ENCODE measurements around the gene CIAO3.
A peak's percentile ranks its signal among the peaks of the same experiment; 100 is the strongest.

CIAO3 gene

DNA sequence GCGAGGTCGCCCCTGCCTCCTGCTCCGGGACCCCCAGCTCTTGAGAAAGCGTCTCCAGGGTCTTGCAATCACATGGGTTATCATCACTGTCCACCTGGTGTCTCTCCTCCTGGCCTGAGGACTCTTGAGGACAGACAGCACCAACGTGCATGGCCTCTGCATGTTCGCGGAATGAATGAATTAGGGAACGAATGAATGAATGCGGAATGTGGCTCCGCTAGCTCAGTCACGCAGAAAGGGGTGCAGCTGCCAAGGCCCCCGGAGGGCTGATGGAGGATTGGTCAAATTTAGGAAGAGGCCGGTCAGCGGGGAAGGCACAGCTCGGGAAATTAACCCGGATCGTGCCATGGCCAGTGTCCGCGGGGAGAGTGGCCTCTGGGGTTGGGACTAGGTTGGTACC, 38.5 kb downstream of the CIAO3 start:
- ChIA-PET POLR2A (interaction anchor here (1.1 to 3.8 kb wide), 3 partner anchors 12 to 83 kb away, joined by 3 to 16 read pairs (median 7); partner anchors contain the start of genes ANTKMT and WDR24), CTCF (no interaction called here)
- no peak for DNase-seq (ENCODE audit: extremely low spot score)
- no peak for TF ChIP-seq SUZ12 (IDR thresholded peaks at IDR 0.05)
- TF ChIP-seq FOXK2 (IDR thresholded peaks at IDR 0.05) = no peak
- no peak for TF ChIP-seq ARNT (IDR thresholded peaks at IDR 0.05)
- no peak for TF ChIP-seq SP1 (IDR thresholded peaks at IDR 0.05)
- TF ChIP-seq TARDBP (IDR thresholded peaks at IDR 0.05) = no peak
- no peak for TF ChIP-seq ZNF384 (IDR thresholded peaks at IDR 0.05)
- no peak for TF ChIP-seq FOXA1 (IDR thresholded peaks at IDR 0.05)
- TF ChIP-seq L3MBTL2 (conservative IDR thresholded peaks at IDR 0.05) = no peak
- TF ChIP-seq HDGF (IDR thresholded peaks at IDR 0.05; ENCODE audit: borderline replicate concordance) = no peak
- TF ChIP-seq BHLHE40 (IDR thresholded peaks at IDR 0.05; ENCODE audit: borderline replicate concordance) = no peak
- no peak for TF ChIP-seq ELF4 (IDR thresholded peaks at IDR 0.05)
- TF ChIP-seq LEF1 (IDR thresholded peaks at IDR 0.05; ENCODE audit: borderline replicate concordance) = no peak
- no peak for TF ChIP-seq CTBP1 (IDR thresholded peaks at IDR 0.05; ENCODE audit: borderline replicate concordance)

GRCh38 chr16:700684-701584, 39.9 kb downstream of the CIAO3 start:
- DNase-seq (ENCODE audit: extremely low spot score) = peak; percentile 62
- TF ChIP-seq FOXK2 (IDR thresholded peaks at IDR 0.05) (no peak), HDGF (IDR thresholded peaks at IDR 0.05; ENCODE audit: borderline replicate concordance) (no peak), SP1 (IDR thresholded peaks at IDR 0.05) (no peak), FOXA1 (IDR thresholded peaks at IDR 0.05) (no peak), CTBP1 (IDR thresholded peaks at IDR 0.05; ENCODE audit: borderline replicate concordance) (no peak), PKNOX1 (IDR thresholded peaks at IDR 0.05) (no peak), L3MBTL2 (conservative IDR thresholded peaks at IDR 0.05) (no peak), TARDBP (IDR thresholded peaks at IDR 0.05) (no peak), SUZ12 (IDR thresholded peaks at IDR 0.05) (no peak), BHLHE40 (IDR thresholded peaks at IDR 0.05; ENCODE audit: borderline replicate concordance) (no peak), FOXM1 (IDR thresholded peaks at IDR 0.05; ENCODE audit: borderline replicate concordance) (no peak), NFRKB (IDR thresholded peaks at IDR 0.05) (no peak), ZNF384 (IDR thresholded peaks at IDR 0.05) (no peak), ELF4 (IDR thresholded peaks at IDR 0.05) (no peak), LEF1 (IDR thresholded peaks at IDR 0.05; ENCODE audit: borderline replicate concordance) (no peak), ARNT (IDR thresholded peaks at IDR 0.05) (no peak)
- POLR2A ChIA-PET = interaction anchor here (3.8 kb wide), 1 partner anchor 11 kb away, joined by 16 read pairs; the partner anchor contains the start of gene WDR24
- CTCF ChIA-PET = interaction anchor here (1.1 kb wide), 1 partner anchor 11 kb away, joined by 3 read pairs; no protein-coding TSS in a partner anchor

- POLR2A ChIA-PET = interaction anchor here (1.6 kb wide), 1 partner anchor 9 kb away, joined by 8 read pairs; the partner anchor contains the start of gene WDR24
- TF ChIP-seq ARNT (IDR thresholded peaks at IDR 0.05) = no peak
- TF ChIP-seq ZNF384 (IDR thresholded peaks at IDR 0.05) = no peak
- TF ChIP-seq TARDBP (IDR thresholded peaks at IDR 0.05) = no peak
- TF ChIP-seq CTBP1 (IDR thresholded peaks at IDR 0.05; ENCODE audit: borderline replicate concordance) = no peak
- no peak for TF ChIP-seq HDGF (IDR thresholded peaks at IDR 0.05; ENCODE audit: borderline replicate concordance)
- no peak for TF ChIP-seq PKNOX1 (IDR thresholded peaks at IDR 0.05)
- no peak for TF ChIP-seq BHLHE40 (IDR thresholded peaks at IDR 0.05; ENCODE audit: borderline replicate concordance)
- TF ChIP-seq FOXK2 (IDR thresholded peaks at IDR 0.05) = no peak
- TF ChIP-seq FOXM1 (IDR thresholded peaks at IDR 0.05; ENCODE audit: borderline replicate concordance) = no peak
- TF ChIP-seq SUZ12 (IDR thresholded peaks at IDR 0.05) = no peak
- no peak for TF ChIP-seq FOXA1 (IDR thresholded peaks at IDR 0.05)
- TF ChIP-seq L3MBTL2 (conservative IDR thresholded peaks at IDR 0.05) = no peak
- TF ChIP-seq SP1 (IDR thresholded peaks at IDR 0.05) = no peak
- no peak for TF ChIP-seq ELF4 (IDR thresholded peaks at IDR 0.05)
- no peak for TF ChIP-seq NFRKB (IDR thresholded peaks at IDR 0.05)
- TF ChIP-seq LEF1 (IDR thresholded peaks at IDR 0.05; ENCODE audit: borderline replicate concordance) = no peak
- CTCF ChIA-PET = no interaction called here
- DNase-seq (ENCODE audit: extremely low spot score) = no peak
Measured at GRCh38 chr16:698911-699671, 41.7 kb downstream of the CIAO3 start.

GRCh38 chr16:695355-696089, 45.3 kb downstream of the CIAO3 start:
- TF ChIP-seq FOXK2 (IDR thresholded peaks at IDR 0.05) (no peak), ARNT (IDR thresholded peaks at IDR 0.05) (no peak), FOXA1 (IDR thresholded peaks at IDR 0.05) (no peak), PKNOX1 (IDR thresholded peaks at IDR 0.05) (no peak), ELF4 (IDR thresholded peaks at IDR 0.05) (no peak), SUZ12 (IDR thresholded peaks at IDR 0.05) (no peak), ZNF384 (IDR thresholded peaks at IDR 0.05) (no peak), CTBP1 (IDR thresholded peaks at IDR 0.05; ENCODE audit: borderline replicate concordance) (no peak), FOXM1 (IDR thresholded peaks at IDR 0.05; ENCODE audit: borderline replicate concordance) (no peak)
- ChIA-PET CTCF (interaction anchor here (1.0 kb wide), 1 partner anchor 10 kb away, joined by 3 read pairs; the partner anchor contains the start of gene FBXL16), POLR2A (interaction anchor here (1.0 to 1.4 kb wide), 3 partner anchors 24 to 26 kb away, joined by 3 read pairs; partner anchors contain the start of gene ANTKMT)
- DNase-seq (ENCODE audit: extremely low spot score) = no peak
